SU-DHL-6 (cell line): ENCODE measurements around the gene WNT7A.

ENCODE experiments used
- H2AFZ ChIP-seq: fragments of 200-600 bp; sonication (generic); 2 replicates; pipeline ENCODE4 v1.6.1; 2014; ENCODE audit warnings: low read depth, mild to moderate bottlenecking, moderate library complexity, mixed read lengths, antibody characterized with exemption, low read length; ENCODE audit not compliant: severe bottlenecking
- H3F3A ChIP-seq: fragments of 200-600 bp; shearing (Covaris generic); 2 replicates; pipeline ENCODE4 v1.6.0; 2016; ENCODE audit warnings: antibody characterized with exemption, mild to moderate bottlenecking; ENCODE audit not compliant: insufficient read depth
- H3K27ac ChIP-seq: fragments of 200-600 bp; sonication (generic); 2 replicates; pipeline ENCODE4 v1.5.1; 2016; ENCODE audit warnings: low read depth, mild to moderate bottlenecking, low read length, moderate library complexity, mixed read lengths
- H3K27me3 ChIP-seq: fragments of 200-600 bp; sonication (generic), shearing (Covaris generic); 2 replicates; pipeline ENCODE4 v1.6.0; 2014; ENCODE audit warnings: mild to moderate bottlenecking, low read length
- H3K36me3 ChIP-seq: fragments of 200-600 bp; sonication (generic); 2 replicates; pipeline ENCODE4 v1.6.1; 2014; ENCODE audit warnings: mild to moderate bottlenecking, low read length, mixed read lengths
- H3K4me2 ChIP-seq: fragments of 300-600, 200-600 bp; shearing (Covaris generic), sonication (generic); 2 replicates; pipeline ENCODE4 v1.6.0; 2014; ENCODE audit warnings: low read length, low read depth, mild to moderate bottlenecking; ENCODE audit not compliant: poor library complexity, severe bottlenecking
- H3K4me3 ChIP-seq: fragments of 200-600 bp; sonication (generic); 2 replicates; pipeline ENCODE4 v1.5.1; 2014; ENCODE audit warnings: antibody characterized with exemption, low read length, mild to moderate bottlenecking, mixed read lengths; ENCODE audit not compliant: insufficient read depth, poor library complexity, severe bottlenecking
- H3K79me2 ChIP-seq: fragments of 200-600 bp; sonication (generic); 2 replicates; pipeline ENCODE4 v1.6.1; 2014; ENCODE audit warnings: mild to moderate bottlenecking, low read length, moderate library complexity; ENCODE audit not compliant: insufficient read depth
- H3K9ac ChIP-seq: fragments of 200-600 bp; sonication (generic); 2 replicates; pipeline ENCODE4 v1.7.0; 2014; ENCODE audit warnings: mild to moderate bottlenecking, low read length
- H3K9me2 ChIP-seq: fragments of 200-600 bp; sonication (generic); replicated peaks from 2 replicates; pipeline ENCODE4 v1.6.1; 2014; ENCODE audit warnings: low read length; ENCODE audit not compliant: insufficient read depth
- H3K9me3 ChIP-seq: fragments of 200-600 bp; sonication (generic); 2 replicates; pipeline ENCODE4 v1.6.1; 2014; ENCODE audit warnings: low read length, mixed read lengths; ENCODE audit not compliant: insufficient read depth
- H4K20me1 ChIP-seq: fragments of 200-600 bp; sonication (generic); 2 replicates; pipeline ENCODE4 v1.6.1; 2014; ENCODE audit warnings: low read depth, mild to moderate bottlenecking, antibody characterized with exemption, low read length, moderate library complexity, mixed read lengths
- CTCF ChIP-seq: fragments of 200-600 bp; sonication (generic); IDR thresholded peaks from one replicate; pipeline ENCODE4 v1.5.1; 2017; ENCODE audit warnings: antibody characterized with exemption, mild to moderate bottlenecking, low read length, moderate library complexity; ENCODE audit not compliant: insufficient read depth, poor library complexity, severe bottlenecking
- EZH2phosphoT487 ChIP-seq: fragments of 200-600 bp; sonication (generic), shearing (Covaris generic); conservative IDR thresholded peaks from 2 replicates; pipeline ENCODE4 v1.6.1; 2018; ENCODE audit warnings: mild to moderate bottlenecking, antibody characterized with exemption, low read length, moderate library complexity, mixed read lengths

The WNT7A gene

GRCh38 chr3:13838421-13838820, 41.5 kb downstream of the WNT7A start:
- H2AFZ ChIP-seq, result no peak overlapping the region
- H3K36me3 ChIP-seq, result no peaks in the 10 kb centered on the region
- no peak overlapping the region for H3K4me2 ChIP-seq
- H3K9me3 ChIP-seq, result no peaks in the 10 kb centered on the region
- no peak overlapping the region for H3K4me3 ChIP-seq
- TF ChIP-seq EZH2phosphoT487 (no peak), CTCF (no peak)
- no peak overlapping the region for H3K27ac ChIP-seq
- H3K79me2 ChIP-seq, result no peaks in the 10 kb centered on the region
- H3K9me2 ChIP-seq, result no peaks in the 10 kb centered on the region
- H4K20me1 ChIP-seq, result no peaks in the 10 kb centered on the region
- H3F3A ChIP-seq, result no peaks in the 10 kb centered on the region
- H3K9ac ChIP-seq, result no peak overlapping the region
- no peaks in the 10 kb centered on the region for H3K27me3 ChIP-seq

DNA sequence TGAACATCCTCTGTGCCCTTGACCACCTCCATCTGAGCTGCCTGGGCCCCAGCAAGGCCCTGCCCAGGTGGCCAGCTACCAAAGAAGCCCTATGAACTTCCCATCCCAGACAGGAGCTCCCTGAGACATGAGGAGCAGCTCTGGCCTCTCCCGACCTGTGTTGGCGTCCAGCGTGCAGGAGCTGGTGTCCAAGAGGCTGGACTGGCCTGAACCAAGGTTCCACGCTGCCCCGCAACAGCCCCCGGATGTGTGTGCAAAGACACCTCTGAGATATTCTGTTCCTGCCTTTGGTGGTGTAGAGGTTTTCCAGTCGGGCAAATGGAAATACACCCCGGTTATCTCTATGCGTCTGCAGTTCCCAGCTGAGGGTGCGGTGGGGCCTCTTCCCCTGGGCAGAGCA, 42.1 kb downstream of the WNT7A start:
- Histone ChIP-seq H3K36me3 (no peaks in the 10 kb centered on the region), H4K20me1 (no peaks in the 10 kb centered on the region), H3K27me3 (no peaks in the 10 kb centered on the region), H3K9ac (no peak overlapping the region), H3K9me3 (no peaks in the 10 kb centered on the region), H3K4me3 (no peak overlapping the region), H2AFZ (no peak overlapping the region), H3K79me2 (no peaks in the 10 kb centered on the region), H3F3A (no peaks in the 10 kb centered on the region), H3K9me2 (no peaks in the 10 kb centered on the region), H3K4me2 (no peak overlapping the region), H3K27ac (no peak overlapping the region)
- TF ChIP-seq EZH2phosphoT487, result no peak
- no peak for TF ChIP-seq CTCF

DNA sequence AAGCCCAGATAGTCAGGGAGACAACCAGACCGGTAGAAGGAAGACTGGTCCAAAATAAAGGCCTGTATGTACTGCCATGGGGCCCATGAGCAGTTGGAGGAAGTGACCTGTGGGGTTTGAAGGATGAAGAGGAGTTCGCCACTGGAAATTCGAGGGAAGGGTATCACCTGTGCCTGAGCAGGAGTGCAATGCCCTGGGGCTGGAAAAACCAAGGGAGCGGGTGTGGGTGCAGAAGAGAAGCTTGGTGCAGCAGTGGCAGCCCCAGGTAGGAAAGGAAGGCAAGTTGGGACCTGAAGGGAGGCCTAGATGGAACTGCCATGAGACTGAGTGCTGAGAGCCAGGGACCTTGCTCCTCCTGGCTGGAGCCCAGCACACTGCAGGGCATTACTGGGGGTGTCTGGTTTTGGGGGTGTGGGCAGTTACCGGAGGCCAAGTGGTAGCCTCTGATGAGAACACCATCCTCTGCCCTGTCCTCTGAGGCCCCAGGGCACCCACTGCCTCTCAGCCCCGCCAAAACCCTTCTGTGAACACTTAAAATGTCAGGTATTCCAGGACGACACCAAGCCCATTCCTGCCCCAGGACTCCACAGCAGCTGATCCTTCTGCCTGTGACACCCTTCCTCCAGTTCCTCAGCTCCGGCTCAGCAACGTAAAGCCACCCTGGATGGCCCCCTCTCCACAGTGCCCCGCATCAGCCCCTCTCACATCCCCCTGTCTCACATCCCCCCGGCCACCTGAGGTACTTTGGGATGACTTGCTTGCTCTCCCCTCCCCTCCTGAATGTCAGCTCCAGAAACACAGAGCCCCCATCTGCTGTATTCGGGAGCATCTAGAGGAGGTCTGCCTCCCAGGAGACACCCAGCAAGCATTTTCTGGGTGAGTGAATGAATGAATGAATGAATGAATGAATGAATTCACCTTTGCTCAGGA, 42.9 kb downstream of the WNT7A start:
- H3K4me3 ChIP-seq, result no peak overlapping the region
- no peak overlapping the region for H3K27ac ChIP-seq
- no peaks in the 10 kb centered on the region for H3K27me3 ChIP-seq
- no peaks in the 10 kb centered on the region for H4K20me1 ChIP-seq
- no peaks in the 10 kb centered on the region for H3K9me2 ChIP-seq
- H3K9me3 ChIP-seq, result no peaks in the 10 kb centered on the region
- H3K4me2 ChIP-seq, result no peak overlapping the region
- no peaks in the 10 kb centered on the region for H3K36me3 ChIP-seq
- no peaks in the 10 kb centered on the region for H3F3A ChIP-seq
- H3K9ac ChIP-seq, result no peak overlapping the region
- TF ChIP-seq EZH2phosphoT487 (no peak), CTCF (no peak)
- no peaks in the 10 kb centered on the region for H3K79me2 ChIP-seq
- no peak overlapping the region for H2AFZ ChIP-seq
